GM21367 (cell line): Measurements from ENCODE around the gene RNF40.
"Not testable (repeated sequence)": the region's sequence is repeated elsewhere in the genome, so short reads cannot be mapped to it uniquely, and the experiment has no call there.

Experiments
- ATAC-seq: cut with Tn5 transposase; IDR thresholded peaks from one replicate; pipeline ENCODE4 v1.9.1; 2021; ENCODE audit not compliant: unreplicated experiment

The RNF40 gene

GRCh38 chr16:30780549-30780948 is 18.4 kb downstream of the RNF40 start:
- no peak for ATAC-seq

GRCh38 chr16:30782486-30783279 is 20.6 kb downstream of the RNF40 start:
- no peak for ATAC-seq

DNA sequence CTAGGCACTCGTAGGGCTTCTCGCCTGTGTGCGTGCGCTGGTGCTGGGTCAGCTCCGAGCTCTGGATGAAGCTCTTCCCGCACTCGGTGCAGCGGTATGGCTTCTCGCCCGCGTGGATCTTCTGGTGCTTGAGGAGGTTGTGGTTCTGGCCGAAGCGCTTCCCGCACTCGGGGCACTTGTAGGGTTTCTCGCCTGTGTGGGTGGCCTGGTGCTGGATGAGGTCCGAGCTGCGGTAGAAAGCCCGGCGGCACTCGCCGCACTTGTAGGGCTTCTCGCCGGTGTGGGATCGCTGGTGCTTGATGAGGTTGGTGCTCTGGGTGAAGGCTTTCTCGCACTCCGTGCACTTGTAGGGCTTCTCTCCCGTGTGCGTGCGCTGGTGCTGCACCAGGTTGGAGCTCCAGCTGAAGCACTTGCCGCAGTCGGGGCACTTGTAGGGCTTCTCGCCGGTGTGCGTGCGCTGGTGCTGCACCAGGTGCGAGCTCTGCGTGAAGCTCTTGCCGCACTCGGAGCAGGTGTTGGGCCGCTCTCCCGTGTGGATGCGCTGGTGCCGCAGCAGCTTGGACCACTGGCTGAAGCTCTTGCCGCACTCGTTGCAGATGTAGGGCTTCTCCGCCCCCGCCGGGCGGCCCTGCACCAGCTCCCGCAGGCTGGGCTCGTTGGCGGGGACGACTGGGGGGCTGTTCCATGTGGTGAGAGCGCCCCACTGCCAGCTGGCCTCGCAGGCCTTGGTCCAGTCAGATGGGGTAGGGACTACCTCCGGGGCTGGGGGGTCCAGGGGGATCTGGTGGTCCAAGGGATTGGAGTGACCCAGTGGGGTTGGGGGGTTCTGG is 21.4 kb downstream of the RNF40 start:
- no peak for ATAC-seq

- ATAC-seq, result no peak
Measured at GRCh38 chr16:30784215-30784614, 22.1 kb downstream of the RNF40 start.

DNA sequence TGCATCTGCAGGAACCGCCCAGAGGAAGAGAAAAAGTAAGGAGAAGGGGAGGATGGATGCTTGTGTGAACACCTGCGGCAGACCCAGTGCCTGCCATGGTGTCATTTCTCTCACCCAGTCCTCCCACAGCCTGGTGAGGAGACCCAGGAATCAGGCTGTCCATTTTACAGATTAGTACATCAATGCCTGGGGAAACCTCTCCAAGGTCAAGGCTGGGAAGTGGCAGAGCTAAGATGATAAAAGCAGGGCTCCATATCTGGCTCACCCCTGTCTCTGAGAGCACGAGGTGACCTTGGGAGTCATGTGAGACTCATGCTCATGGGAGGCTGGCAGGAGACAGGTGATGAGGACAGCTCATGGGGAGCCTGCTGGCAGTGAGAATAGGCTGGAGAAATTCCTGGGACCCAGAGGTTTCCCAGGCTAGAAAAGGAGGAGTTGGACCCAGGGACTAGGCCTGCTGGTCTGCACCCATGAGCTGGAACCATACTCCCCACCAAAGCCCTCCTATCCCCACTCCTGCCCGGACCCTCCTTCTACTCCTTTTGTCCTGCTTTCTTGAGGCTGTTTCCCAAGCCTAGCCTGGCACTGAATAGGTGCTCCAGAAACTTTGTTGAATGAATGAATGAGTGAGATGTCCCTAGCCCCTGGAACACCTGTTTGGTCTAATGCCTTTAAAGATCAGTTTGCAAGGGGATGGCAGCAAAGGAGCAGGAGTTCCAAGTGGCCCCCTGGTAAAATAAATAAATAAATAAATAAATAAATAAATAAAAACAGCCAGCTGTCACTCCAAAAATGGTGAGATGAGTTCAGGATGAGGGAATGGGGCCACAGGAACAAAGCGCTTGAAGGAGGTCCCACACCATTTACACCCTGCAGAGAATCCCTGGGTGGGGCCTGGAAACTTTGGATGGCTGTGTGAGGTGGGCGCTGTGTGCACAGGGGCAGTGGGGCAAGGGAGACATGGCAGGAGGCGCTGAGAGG is 23.3 kb downstream of the RNF40 start:
- ATAC-seq, result no peak

DNA sequence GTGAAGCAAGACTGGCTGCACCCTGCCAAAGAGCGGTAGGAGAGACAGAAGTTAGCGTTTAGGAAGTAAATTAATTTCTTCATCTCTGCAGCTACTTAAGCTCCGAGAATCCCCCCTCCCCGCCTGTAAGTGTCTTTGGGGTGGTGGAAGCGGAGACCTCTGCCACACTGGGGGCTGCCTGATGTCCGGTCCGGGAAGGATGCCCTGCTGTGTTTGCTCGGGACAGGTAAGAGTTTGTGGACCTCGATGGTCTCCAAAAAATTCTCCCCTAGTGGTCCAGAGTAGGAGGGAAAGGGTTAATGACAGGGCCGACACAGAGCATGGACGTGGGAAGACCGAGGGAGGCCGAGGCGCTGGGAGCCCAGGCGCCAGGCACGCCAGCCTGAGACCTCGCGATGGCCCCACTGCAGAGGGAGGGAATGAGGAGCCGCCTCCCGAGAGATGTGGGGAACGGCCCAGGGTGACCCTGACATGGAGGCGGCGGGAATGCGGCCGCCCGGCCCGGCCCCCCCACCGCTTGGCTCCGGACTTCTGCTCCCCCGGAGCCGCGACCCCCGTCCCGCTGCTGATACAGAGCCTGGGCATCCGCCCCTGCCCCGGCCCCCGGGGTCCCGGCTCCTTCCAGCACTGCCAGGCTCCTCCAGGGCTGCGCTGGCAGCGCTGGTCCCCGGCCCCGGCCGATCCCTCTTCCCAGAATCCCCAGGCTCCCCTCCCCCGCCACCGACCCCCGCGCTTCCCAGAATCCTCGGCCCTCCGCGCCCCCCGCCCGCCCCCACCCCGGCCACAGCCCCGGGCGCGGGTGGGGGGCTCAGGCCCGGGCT is 24.2 kb downstream of the RNF40 start:
- ATAC-seq, result no peak

- no peak for ATAC-seq
Measured at GRCh38 chr16:30786936-30787612, 25.0 kb downstream of the RNF40 start, which contains the start of gene ZNF629. Gene ZNF629, minus strand, starts transcription at chr16:30787205. Its CDS starts 2,723 bp downstream, at chr16:30784482.

DNA sequence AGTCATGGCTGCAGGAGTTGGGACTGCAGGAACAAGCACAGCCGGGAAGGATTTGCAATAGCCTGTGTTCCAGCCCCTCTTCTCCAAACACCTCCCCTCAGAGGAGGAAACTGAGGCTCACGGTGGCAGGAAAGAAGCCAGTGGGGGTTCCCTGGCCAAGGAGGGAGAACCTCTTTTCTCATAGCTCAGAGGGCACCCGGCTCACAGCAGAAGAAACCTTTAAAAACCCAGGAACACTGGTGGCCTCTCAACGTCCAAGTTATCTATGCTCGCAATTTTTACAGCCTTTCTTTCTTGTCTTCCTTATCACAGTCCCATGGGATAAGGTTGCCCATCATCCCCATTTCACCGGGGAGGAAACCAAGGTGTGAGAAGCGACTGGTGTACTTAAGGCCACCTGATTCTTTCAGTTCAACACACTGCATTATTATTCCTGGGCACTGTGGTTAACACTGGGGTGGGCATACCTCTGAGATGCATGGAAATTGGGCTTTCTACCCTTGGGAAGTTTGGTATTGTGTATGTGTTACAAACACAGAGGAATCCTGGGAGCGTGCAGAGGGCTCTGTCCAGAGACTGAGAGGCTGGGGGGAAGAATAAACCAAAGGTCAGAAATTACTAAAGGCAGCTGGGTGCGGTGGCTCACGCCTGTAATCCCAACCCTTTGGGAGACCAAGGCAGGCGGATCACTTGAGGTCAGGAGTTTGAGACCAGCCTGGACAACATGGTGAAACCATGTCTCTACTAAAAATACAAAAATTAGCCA is 25.7 kb downstream of the RNF40 start:
- ATAC-seq, result no peak

DNA sequence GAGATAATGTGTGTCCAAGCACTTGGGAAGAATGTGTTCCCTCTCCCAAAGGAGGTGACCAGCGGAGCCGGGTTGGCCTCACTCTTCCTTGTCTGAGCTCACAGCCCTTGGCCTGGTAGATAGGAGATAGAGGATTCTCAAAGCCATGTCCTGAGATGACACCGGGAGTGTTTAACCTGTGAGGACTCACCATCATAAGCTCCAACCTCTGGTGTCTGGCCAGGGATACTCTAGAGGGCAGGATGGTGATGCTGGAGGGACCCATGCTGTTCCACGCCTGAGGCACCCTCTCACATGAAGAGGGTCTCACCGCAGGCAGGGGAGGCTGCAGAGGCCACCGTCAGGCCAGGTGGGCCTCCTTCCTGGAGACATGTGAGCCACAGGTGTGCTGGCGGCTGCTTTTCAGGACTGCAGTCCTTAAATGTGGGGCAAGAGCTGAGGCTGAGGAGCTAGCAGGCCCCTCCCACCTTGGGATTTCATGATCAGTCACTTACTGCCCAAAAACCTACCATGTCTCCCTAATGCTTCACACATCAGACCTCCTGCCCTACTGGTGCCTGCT is 31.5 kb downstream of the RNF40 start:
- ATAC-seq, result no peak

- ATAC-seq, result no peak
Measured at GRCh38 chr16:30794634-30795033, 32.5 kb downstream of the RNF40 start.

DNA sequence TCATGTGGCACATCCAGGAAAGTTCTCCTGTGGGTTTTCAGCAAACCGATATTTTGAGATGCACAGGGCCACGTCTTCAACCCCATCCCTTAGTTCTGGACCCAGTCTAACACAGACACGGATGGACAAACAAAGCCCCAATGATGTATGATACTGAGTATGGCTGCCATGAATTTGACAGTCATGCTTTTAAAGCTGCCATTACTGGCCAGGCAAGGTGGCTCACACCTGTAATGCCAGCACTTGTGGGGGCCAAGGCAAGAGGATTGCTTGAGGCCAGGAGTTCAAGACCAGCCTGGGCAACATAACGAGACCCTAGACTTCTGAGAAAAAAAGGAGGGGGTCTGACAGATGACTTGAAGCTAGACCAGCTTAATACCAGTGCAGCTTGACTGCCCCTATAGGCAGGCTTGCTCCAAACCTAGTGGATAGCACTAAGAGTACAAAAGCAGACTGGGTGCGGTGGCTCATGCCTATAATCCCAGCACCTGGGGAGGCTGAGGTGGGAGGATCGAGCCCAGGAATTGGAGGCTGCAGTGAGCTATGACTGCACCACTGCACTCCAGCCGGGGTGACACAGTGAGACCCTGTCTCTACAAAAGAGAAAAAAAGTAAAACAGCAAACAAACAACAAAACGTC is 35.7 kb downstream of the RNF40 start:
- ATAC-seq, result no peak

- ATAC-seq, result no peak
Measured at GRCh38 chr16:30802936-30803335, 40.8 kb downstream of the RNF40 start.

DNA sequence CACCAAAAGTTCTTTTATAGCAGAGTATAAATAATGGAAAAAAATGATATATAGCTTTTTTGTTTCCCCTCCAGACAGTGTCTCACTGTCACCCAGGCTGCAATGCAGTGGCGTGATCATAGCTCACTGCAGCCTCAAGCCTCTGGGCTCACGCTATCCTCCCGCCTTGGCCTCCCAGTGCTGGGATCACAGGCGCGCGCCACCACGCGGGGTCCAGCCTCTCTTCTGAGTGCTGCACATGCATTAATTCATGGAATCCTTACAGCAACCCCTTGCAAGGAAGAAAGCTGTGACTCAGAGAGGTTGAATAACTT is 42.9 kb downstream of the RNF40 start:
- no peak for ATAC-seq

DNA sequence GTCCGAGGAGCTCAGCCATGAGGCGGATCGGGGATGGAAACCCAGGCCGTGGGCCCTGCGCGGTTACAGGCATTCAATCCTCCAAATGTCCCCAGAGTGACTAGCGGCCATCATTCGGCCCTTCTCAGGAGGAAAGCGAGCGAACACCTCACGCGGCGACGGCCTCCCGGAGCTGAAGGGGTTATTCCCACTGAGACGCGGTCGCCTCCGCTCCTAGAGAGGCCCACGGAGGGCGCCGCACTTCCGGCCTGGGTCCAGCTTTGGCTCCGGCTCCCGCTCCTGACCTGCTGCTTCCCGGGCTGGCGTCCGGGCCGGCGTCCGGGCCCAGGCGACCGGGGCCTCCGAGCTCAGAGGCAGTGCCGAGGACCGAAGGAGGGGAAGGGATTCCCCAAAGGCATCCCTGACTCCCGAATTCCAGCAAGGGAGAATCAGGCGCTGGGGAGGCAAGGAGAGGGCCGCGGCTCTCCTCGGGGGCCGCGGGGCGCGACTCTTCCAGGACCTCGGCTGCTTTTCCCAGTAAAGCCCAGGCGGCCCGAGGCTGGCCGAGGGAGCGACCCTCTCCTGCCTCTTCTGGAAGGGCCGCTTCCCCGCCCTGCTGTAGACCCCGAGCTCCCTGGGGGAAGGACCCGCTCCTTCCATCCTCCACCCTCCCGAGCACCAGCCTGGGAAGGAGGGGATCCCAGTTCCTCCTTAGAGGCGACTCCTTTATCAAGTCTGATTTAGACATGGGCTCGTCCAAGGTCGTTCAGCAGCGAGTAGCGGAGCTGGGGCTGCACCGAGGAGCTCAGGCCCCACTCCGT is 43.4 kb downstream of the RNF40 start:
- ATAC-seq, result no peak

DNA sequence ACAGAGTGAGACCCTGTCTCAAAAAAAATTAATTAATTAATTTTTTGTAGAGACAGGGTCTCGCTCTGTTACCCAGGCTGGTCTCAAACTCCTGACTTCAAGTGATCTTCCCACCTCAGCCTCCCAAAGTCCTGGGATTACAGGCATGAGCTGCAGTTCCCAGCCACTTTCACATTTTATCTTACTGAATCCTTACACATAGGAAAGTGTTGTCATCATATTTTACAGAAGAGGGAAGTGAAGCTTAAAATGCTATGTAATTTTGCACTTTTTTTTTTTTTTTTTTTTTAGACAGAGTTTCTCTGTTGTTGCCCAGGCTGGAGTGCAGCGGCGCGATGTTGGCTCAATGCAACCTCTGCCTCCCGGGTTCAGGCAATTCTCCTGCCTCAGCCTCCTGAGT is 46.0 kb downstream of the RNF40 start:
- no peak for ATAC-seq

- not testable (repeated sequence) for ATAC-seq
Measured at GRCh38 chr16:30808890-30809426, 46.8 kb downstream of the RNF40 start.

- ATAC-seq, result not testable (repeated sequence)
Measured at GRCh38 chr16:30809675-30810074, 47.6 kb downstream of the RNF40 start.
